Measurements from ENCODE around the gene ARMC9. TPM values are rescaled to one million over a fixed set of nuclear protein-coding genes. Genes with fewer than 3 reads are reported as not detected.

Gene ARMC9
- total RNA-seq, 1 experiment from 2014 or later = 3.3 TPM

GRCh38 chr2:231228223-231228622 is 29.8 kb downstream of the ARMC9 start:
- CTCF ChIA-PET = interaction anchor here (1.1 to 1.4 kb wide), 2 partner anchors 172 to 223 kb away, joined by 3 to 5 read pairs; no protein-coding TSS in a partner anchor
- no peaks in the 10 kb centered on the region for H3K9me3 ChIP-seq
- no peaks in the 10 kb centered on the region for H3K36me3 Mint-ChIP-seq (ENCODE audit: insufficient read depth, unreplicated experiment)
- H3K4me3 ChIP-seq (ENCODE audit: low read depth, low read length) = no peak overlapping the region
- no peak overlapping the region for H3K27ac Mint-ChIP-seq (ENCODE audit: unreplicated experiment)
- no peaks in the 10 kb centered on the region for H3K27me3 ChIP-seq (replicated peaks; ENCODE audit: control insufficient read depth, insufficient read depth, low read length)
- no peaks in the 10 kb centered on the region for H3K27me3 Mint-ChIP-seq (ENCODE audit: insufficient read depth, unreplicated experiment)
- H3K4me1 Mint-ChIP-seq (ENCODE audit: low read depth, unreplicated experiment) = peaks cover 6% of the 10 kb centered on the region
- H3K36me3 ChIP-seq (ENCODE audit: control insufficient read depth, insufficient read depth, low read length) = no peaks in the 10 kb centered on the region
- no peaks in the 10 kb centered on the region for H3K9me3 Mint-ChIP-seq (ENCODE audit: unreplicated experiment)
- H3K4me3 Mint-ChIP-seq (ENCODE audit: unreplicated experiment) = no peak overlapping the region
- POLR2A ChIA-PET = no interaction called here
- intact Hi-C loops (cut with micrococcal nuclease; ENCODE audit: unreplicated experiment) = no loop called here
- DNase-seq = no peak
- BruUV-seq (replicated peaks) = no TSS peak
- no peak for TF ChIP-seq CTCF (IDR thresholded peaks at IDR 0.05; ENCODE audit: insufficient read depth in 1 of 2, low read depth in 1 of 2, low read length in 1 of 2, severe bottlenecking in 1 of 2, unreplicated experiment in 1 of 2)
- no peaks in the 10 kb centered on the region for H3K4me1 ChIP-seq

DNA sequence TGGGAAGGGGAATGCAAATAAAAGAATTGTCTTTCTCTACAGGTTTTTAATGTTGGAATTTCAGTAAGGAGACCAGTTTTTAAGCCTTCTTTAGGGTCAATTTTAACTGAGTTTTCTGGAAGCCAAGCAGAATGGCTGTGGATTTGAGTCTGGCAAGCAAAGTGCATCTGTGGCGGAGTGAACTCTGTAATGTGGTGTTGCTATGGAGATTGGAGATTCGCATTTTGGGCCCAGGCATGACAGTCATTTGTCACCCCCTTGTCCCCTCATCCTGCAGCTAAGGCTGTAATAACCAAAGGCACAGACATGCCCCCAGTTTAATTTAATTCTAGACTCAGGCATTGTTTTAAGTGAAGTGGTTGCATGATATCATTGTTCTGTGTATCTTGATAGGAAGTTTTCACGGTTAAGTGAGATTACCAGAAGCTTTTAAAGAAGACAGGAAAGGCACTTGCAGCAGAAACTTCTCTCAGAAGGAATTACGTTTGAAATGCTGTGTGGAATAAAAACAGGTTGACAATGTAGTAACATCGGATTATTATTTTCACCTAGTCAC is 30.6 kb downstream of the ARMC9 start:
- H3K9me3 ChIP-seq = no peaks in the 10 kb centered on the region
- TF ChIP-seq CTCF (IDR thresholded peaks at IDR 0.05; ENCODE audit: insufficient read depth in 1 of 2, low read depth in 1 of 2, low read length in 1 of 2, severe bottlenecking in 1 of 2, unreplicated experiment in 1 of 2) = no peak
- CTCF ChIA-PET = interaction anchor here (1.4 kb wide), 1 partner anchor 223 kb away, joined by 3 read pairs; no protein-coding TSS in a partner anchor
- Mint-ChIP-seq H3K4me1 (ENCODE audit: low read depth, unreplicated experiment) (no peaks in the 10 kb centered on the region), H3K27me3 (ENCODE audit: insufficient read depth, unreplicated experiment) (no peaks in the 10 kb centered on the region), H3K9me3 (ENCODE audit: unreplicated experiment) (no peaks in the 10 kb centered on the region), H3K36me3 (ENCODE audit: insufficient read depth, unreplicated experiment) (no peaks in the 10 kb centered on the region), H3K27ac (ENCODE audit: unreplicated experiment) (no peak overlapping the region), H3K4me3 (ENCODE audit: unreplicated experiment) (no peak overlapping the region)
- no peak overlapping the region for H3K4me3 ChIP-seq (ENCODE audit: low read depth, low read length)
- BruUV-seq (replicated peaks) = no TSS peak
- no peaks in the 10 kb centered on the region for H3K27me3 ChIP-seq (replicated peaks; ENCODE audit: control insufficient read depth, insufficient read depth, low read length)
- POLR2A ChIA-PET = no interaction called here
- no peak for DNase-seq
- H3K36me3 ChIP-seq (ENCODE audit: control insufficient read depth, insufficient read depth, low read length) = no peaks in the 10 kb centered on the region
- intact Hi-C loops (cut with micrococcal nuclease; ENCODE audit: unreplicated experiment) = no loop called here
- no peaks in the 10 kb centered on the region for H3K4me1 ChIP-seq

DNA sequence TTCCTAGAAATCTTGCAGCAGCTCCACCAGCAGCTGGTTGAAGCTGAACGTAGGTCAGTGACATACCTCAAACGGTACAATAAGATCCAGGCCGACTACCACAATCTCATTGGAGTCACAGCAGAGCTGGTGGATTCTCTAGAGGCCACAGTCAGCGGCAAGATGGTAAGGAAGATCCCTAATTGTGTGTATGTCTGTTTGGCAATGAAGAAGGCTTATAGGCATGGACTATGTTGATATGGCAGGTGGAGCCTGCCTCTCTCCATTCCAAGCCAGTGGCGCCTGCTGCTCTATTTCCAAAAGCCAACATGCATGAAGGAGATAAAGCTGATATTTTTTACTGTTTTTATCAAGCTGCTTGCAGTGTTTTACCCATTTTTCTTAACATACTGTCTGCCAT is 36.8 kb downstream of the ARMC9 start:
- Mint-ChIP-seq H3K4me1 (ENCODE audit: low read depth, unreplicated experiment) (no peaks in the 10 kb centered on the region), H3K9me3 (ENCODE audit: unreplicated experiment) (no peaks in the 10 kb centered on the region), H3K36me3 (ENCODE audit: insufficient read depth, unreplicated experiment) (no peaks in the 10 kb centered on the region), H3K4me3 (ENCODE audit: unreplicated experiment) (no peak overlapping the region), H3K27me3 (ENCODE audit: insufficient read depth, unreplicated experiment) (no peaks in the 10 kb centered on the region), H3K27ac (ENCODE audit: unreplicated experiment) (no peak overlapping the region)
- Histone ChIP-seq H3K9me3 (no peaks in the 10 kb centered on the region), H3K27me3 (replicated peaks; ENCODE audit: control insufficient read depth, insufficient read depth, low read length) (no peaks in the 10 kb centered on the region), H3K4me1 (no peaks in the 10 kb centered on the region), H3K4me3 (ENCODE audit: low read depth, low read length) (no peak overlapping the region), H3K36me3 (ENCODE audit: control insufficient read depth, insufficient read depth, low read length) (no peaks in the 10 kb centered on the region)
- DNase-seq = no peak
- ChIA-PET POLR2A (no interaction called here), CTCF (no interaction called here)
- BruUV-seq (replicated peaks) = no TSS peak
- intact Hi-C loops (cut with micrococcal nuclease; ENCODE audit: unreplicated experiment) = no loop called here
- no peak for TF ChIP-seq CTCF (IDR thresholded peaks at IDR 0.05; ENCODE audit: insufficient read depth in 1 of 2, low read depth in 1 of 2, low read length in 1 of 2, severe bottlenecking in 1 of 2, unreplicated experiment in 1 of 2)
